PC-9 (cell line): ENCODE results near the gene LRRC26. TPM values are rescaled to one million over a fixed set of nuclear protein-coding genes. Genes with fewer than 3 reads are reported as not detected.

Experiments used
- BruUV-seq: library from RNA; stranded (reverse); fragments of 400-500 nt; replicated peaks from 2 replicates; lab custom pipeline; 2021; lab: Mats Ljungman, UMichigan
- CTCF ChIA-PET: fragments of 300-600 bp; sonication (Branson Sonifier 250); formaldehyde crosslinking; loops from one replicate; lab custom pipeline; 2022; ENCODE audit warnings: antibody characterized with exemption; lab: Charles Lee
- POLR2A ChIA-PET: fragments of 300-600 bp; sonication (Branson Sonifier 250); formaldehyde crosslinking; loops from one replicate; lab custom pipeline; 2022; ENCODE audit warnings: antibody characterized with exemption; ENCODE audit not compliant: unreplicated experiment; lab: Charles Lee
- DNase-seq, 2 experiments: peaks; one replicate each; pipeline versions ENCODE4 v3.0.0 to v3.0.0-alpha.2; 2015 to 2022; ENCODE audit warnings: mixed read lengths in 1 of 2
- H2AFZ ChIP-seq: fragments of 200-600 bp; sonication (generic); 2 replicates; pipeline ENCODE4 v1.8.1; 2017; ENCODE audit warnings: antibody characterized with exemption
- H3F3A ChIP-seq: fragments of 200-600 bp; sonication (generic); 2 replicates; pipeline ENCODE4 v1.8.1; 2017; ENCODE audit warnings: antibody characterized with exemption, mild to moderate bottlenecking, low read depth; ENCODE audit not compliant: insufficient read depth
- H3K27ac ChIP-seq: fragments of 200-600 bp; sonication (generic); 2 replicates; pipeline ENCODE4 v1.6.1; 2016; ENCODE audit warnings: mixed run types
- H3K27me3 ChIP-seq: fragments of 200-600 bp; sonication (generic); 2 replicates; pipeline ENCODE4 v1.6.1; 2016; ENCODE audit warnings: low read depth, mixed run types; ENCODE audit not compliant: insufficient read depth
- H3K36me3 ChIP-seq: fragments of 200-600 bp; sonication (generic); 2 replicates; pipeline ENCODE4 v1.6.1; 2016; ENCODE audit warnings: low read depth, mixed run types
- H3K4me1 ChIP-seq: fragments of 200-600 bp; sonication (generic); replicated peaks from 2 replicates; pipeline ENCODE4 v1.6.1; 2016; ENCODE audit warnings: mixed run types; ENCODE audit not compliant: insufficient read depth
- H3K4me2 ChIP-seq: fragments of 200-600 bp; sonication (generic); 2 replicates; pipeline ENCODE4 v1.6.1; 2017; ENCODE audit warnings: mixed run types
- H3K4me3 ChIP-seq: fragments of 200-600 bp; sonication (generic); 2 replicates; pipeline ENCODE4 v1.6.1; 2016; ENCODE audit warnings: mixed run types
- H3K79me2 ChIP-seq: fragments of 200-600 bp; sonication (generic); 2 replicates; pipeline ENCODE4 v1.6.1; 2017; ENCODE audit warnings: low read depth, mixed run types
- H3K9me2 ChIP-seq: fragments of 200-600 bp; sonication (generic); 2 replicates; pipeline ENCODE4 v1.8.1; 2017; ENCODE audit warnings: mild to moderate bottlenecking; ENCODE audit not compliant: insufficient read depth
- H3K9me3 ChIP-seq: fragments of 200-600 bp; sonication (generic); 2 replicates; pipeline ENCODE4 v1.8.1; 2016; ENCODE audit warnings: low read depth; ENCODE audit not compliant: insufficient read depth
- H4K20me1 ChIP-seq: fragments of 200-600 bp; sonication (generic); 2 replicates; pipeline ENCODE4 v1.8.1; 2017; ENCODE audit not compliant: insufficient read depth
- EZH2 ChIP-seq: fragments of 200-600 bp; sonication (generic); IDR thresholded peaks from 2 replicates; pipeline ENCODE4 v1.8.0; 2017; ENCODE audit warnings: antibody characterized with exemption, low read depth
- intact Hi-C: fragments of 100-400 bp; cut with micrococcal nuclease; formaldehyde crosslinking; loops from one replicate; pipeline ENCODE4 v1.10.0; 2022; ENCODE audit not compliant: unreplicated experiment
- total RNA-seq: library from RNA; stranded (reverse); gene quantifications from 2 replicates; pipeline ENCODE4 v1.2.3, GENCODE V29; 2021
- TF ChIP-seq, protein P1 (sequence below): fragments of 200-600 bp; sonication (generic); conservative IDR thresholded peaks from 2 replicates; pipeline ENCODE4 v1.6.1; 2017; ENCODE audit warnings: mixed run types, antibody characterized with exemption, mild to moderate bottlenecking, moderate library complexity

The LRRC26 gene
- total RNA-seq, 1 experiment from 2014 or later, result 2.3 TPM

DNA sequence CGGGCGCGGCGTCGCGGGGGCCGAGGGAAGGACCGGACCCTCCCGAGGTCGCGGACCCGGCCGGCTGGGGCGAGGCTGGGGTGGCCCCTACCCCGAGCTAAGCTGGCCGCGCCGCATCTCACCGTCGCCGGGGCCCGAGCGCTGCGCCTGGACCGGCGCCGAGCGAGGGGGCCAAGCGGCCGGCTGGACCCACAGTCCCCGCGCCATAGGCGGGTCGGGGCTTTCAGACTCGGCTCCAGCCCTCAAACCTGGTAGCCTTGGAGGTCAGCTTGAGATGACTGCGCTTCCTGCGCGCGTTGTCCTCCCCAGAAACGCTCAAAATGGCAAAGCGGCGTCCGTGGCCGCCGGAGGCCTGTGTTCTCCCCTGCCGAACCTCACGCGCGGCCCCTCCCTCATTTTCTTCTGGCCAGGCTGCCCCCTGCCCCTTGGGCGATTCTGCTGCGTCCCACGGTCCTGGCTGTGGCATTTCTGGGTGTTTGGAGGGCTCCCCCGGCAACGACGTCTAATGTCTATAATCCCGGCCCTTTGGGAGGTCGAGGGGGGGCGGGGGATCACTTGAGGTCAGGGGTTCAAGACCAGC, 39.6 kb downstream of the LRRC26 start:
- Histone ChIP-seq H3K36me3 (no peaks in the 10 kb centered on the region), H2AFZ (peak overlapping the region; percentile 90), H3K9me2 (no peaks in the 10 kb centered on the region), H4K20me1 (no peaks in the 10 kb centered on the region), H3K27me3 (no peaks in the 10 kb centered on the region), H3K4me3 (peak overlapping the region; percentile 86), H3K4me2 (peak overlapping the region; percentile 100), H3K4me1 (peaks cover 28% of the 10 kb centered on the region), H3K27ac (0 out of 2 replicates have a peak overlapping the region, but pooled peaks have one; percentile 23), H3K79me2 (peaks cover 45% of the 10 kb centered on the region), H3F3A (peaks cover 26% of the 10 kb centered on the region; the same call in 1 of the 2 replicates), H3K9me3 (no peaks in the 10 kb centered on the region)
- intact Hi-C loops, result no loop called here
- ChIA-PET CTCF (interaction anchor here (0.6 kb wide), 3 partner anchors 97 to 187 kb away, joined by 3 to 6 read pairs (median 4); partner anchors contain the start of gene RNF224), POLR2A (interaction anchor here (0.5 to 1.0 kb wide), 8 partner anchors 20 to 114 kb away, joined by 3 to 35 read pairs (median 5); no protein-coding TSS in a partner anchor)
- TF ChIP-seq EZH2, result no peak
- TF ChIP-seq, protein P1, sequence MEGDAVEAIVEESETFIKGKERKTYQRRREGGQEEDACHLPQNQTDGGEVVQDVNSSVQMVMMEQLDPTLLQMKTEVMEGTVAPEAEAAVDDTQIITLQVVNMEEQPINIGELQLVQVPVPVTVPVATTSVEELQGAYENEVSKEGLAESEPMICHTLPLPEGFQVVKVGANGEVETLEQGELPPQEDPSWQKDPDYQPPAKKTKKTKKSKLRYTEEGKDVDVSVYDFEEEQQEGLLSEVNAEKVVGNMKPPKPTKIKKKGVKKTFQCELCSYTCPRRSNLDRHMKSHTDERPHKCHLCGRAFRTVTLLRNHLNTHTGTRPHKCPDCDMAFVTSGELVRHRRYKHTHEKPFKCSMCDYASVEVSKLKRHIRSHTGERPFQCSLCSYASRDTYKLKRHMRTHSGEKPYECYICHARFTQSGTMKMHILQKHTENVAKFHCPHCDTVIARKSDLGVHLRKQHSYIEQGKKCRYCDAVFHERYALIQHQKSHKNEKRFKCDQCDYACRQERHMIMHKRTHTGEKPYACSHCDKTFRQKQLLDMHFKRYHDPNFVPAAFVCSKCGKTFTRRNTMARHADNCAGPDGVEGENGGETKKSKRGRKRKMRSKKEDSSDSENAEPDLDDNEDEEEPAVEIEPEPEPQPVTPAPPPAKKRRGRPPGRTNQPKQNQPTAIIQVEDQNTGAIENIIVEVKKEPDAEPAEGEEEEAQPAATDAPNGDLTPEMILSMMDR, result no peak
- DNase-seq, result peak in 1 of 2 experiments; percentile 32
- TSS peak; percentile 66 for BruUV-seq

DNA sequence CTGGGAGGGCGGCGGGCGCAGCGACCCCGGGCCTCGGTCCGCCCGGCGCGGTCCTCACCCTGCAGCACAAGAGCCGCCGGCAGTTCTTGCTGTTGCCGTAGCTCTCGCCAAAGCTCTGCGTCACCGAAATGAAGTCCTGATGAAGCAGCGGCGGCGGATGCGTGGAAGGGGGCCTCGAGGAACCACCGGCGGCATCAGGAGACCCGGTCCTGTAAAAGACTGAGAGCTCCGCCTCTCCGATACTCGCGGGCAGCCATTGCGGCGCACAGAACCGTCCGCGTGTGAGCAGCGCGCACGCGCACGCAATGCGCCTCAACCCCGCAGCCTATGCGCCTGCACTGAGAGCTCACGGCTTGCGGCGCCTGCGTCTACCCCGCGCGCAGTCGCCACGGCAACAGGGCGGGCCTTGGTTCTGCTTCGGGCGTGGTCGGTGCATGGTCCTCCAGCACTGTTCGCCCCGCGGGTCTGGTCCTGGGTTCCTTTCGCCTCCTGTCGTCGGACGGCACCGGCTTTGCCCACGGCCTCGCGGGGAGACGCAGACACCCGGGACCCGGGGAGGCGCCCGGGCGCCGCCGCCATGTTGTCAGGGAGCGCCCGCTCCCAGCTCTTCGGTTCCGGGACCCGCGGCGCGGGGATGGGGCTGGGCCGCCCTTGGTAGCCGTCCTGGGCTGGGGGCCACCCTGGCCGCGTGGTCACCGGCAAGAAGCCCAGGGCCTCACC, 40.2 kb downstream of the LRRC26 start:
- H3K27ac ChIP-seq, result peak overlapping the region; percentile 54
- CTCF ChIA-PET, result interaction anchor here (0.5 to 0.7 kb wide), 6 partner anchors 22 to 186 kb away, joined by 3 to 10 read pairs (median 6); partner anchors contain the start of gene RNF224
- H3K4me2 ChIP-seq, result peak overlapping the region; percentile 100
- intact Hi-C loops, result loop anchor here (2.0 to 5.0 kb wide), 3 partner anchors 38 to 69 kb away; partner anchors contain the start of genes ANAPC2 and SSNA1
- peaks cover 45% of the 10 kb centered on the region for H3K79me2 ChIP-seq
- BruUV-seq, result no TSS peak
- no peaks in the 10 kb centered on the region for H3K9me2 ChIP-seq
- peak; percentile 76 to 93 for DNase-seq
- no peaks in the 10 kb centered on the region for H3K27me3 ChIP-seq
- peak overlapping the region; percentile 90 for H2AFZ ChIP-seq
- H3K36me3 ChIP-seq, result no peaks in the 10 kb centered on the region
- H3F3A ChIP-seq, result peaks cover 23% of the 10 kb centered on the region; the same call in 1 of the 2 replicates
- POLR2A ChIA-PET, result interaction anchor here (0.6 to 1.0 kb wide), 7 partner anchors 20 to 513 kb away, joined by 3 to 12 read pairs (median 4); no protein-coding TSS in a partner anchor
- peak overlapping the region; percentile 86 for H3K4me3 ChIP-seq
- H4K20me1 ChIP-seq, result no peaks in the 10 kb centered on the region
- peaks cover 28% of the 10 kb centered on the region for H3K4me1 ChIP-seq
- H3K9me3 ChIP-seq, result no peaks in the 10 kb centered on the region
- no peak for TF ChIP-seq EZH2
- TF ChIP-seq, protein P1, result no peak

GRCh38 chr9:137128862-137129455, 40.9 kb downstream of the LRRC26 start:
- intact Hi-C loops, result loop anchor here (2.0 to 5.0 kb wide), 3 partner anchors 38 to 70 kb away; partner anchors contain the start of genes ANAPC2 and SSNA1
- H3K27ac ChIP-seq, result peak overlapping the region; percentile 54
- H3K27me3 ChIP-seq, result no peaks in the 10 kb centered on the region
- DNase-seq, result no peak
- H3K4me1 ChIP-seq, result peaks cover 28% of the 10 kb centered on the region
- H3K9me2 ChIP-seq, result no peaks in the 10 kb centered on the region
- H3K79me2 ChIP-seq, result peaks cover 48% of the 10 kb centered on the region
- TSS peak; percentile 36 for BruUV-seq
- peak overlapping the region; percentile 90 for H2AFZ ChIP-seq
- H3K36me3 ChIP-seq, result no peaks in the 10 kb centered on the region
- ChIA-PET CTCF (interaction anchor here (0.5 to 0.7 kb wide), 2 partner anchors 22 to 62 kb away, joined by 6 to 10 read pairs; no protein-coding TSS in a partner anchor), POLR2A (interaction anchor here (0.6 to 1.0 kb wide), 4 partner anchors 69 to 514 kb away, joined by 3 to 7 read pairs (median 4); no protein-coding TSS in a partner anchor)
- peak overlapping the region; percentile 86 for H3K4me3 ChIP-seq
- H3K4me2 ChIP-seq, result peak overlapping the region; percentile 100
- TF ChIP-seq EZH2, result no peak
- TF ChIP-seq, protein P1, result no peak
- no peaks in the 10 kb centered on the region for H3K9me3 ChIP-seq
- peaks cover 16% of the 10 kb centered on the region; the same call in 1 of the 2 replicates for H3F3A ChIP-seq
- no peaks in the 10 kb centered on the region for H4K20me1 ChIP-seq
